HG03060 (cell line): ENCODE measurements around the gene AKNAD1.
"Not testable (repeated sequence)": the region's sequence is repeated elsewhere in the genome, so short reads cannot be mapped to it uniquely, and the experiment has no call there.

Source experiments
- ATAC-seq: cut with Tn5 transposase; IDR thresholded peaks from one replicate; pipeline ENCODE4 v1.9.1; 2021; ENCODE audit warnings: low read depth, moderate number of reproducible peaks; ENCODE audit not compliant: unreplicated experiment

AKNAD1 gene

DNA sequence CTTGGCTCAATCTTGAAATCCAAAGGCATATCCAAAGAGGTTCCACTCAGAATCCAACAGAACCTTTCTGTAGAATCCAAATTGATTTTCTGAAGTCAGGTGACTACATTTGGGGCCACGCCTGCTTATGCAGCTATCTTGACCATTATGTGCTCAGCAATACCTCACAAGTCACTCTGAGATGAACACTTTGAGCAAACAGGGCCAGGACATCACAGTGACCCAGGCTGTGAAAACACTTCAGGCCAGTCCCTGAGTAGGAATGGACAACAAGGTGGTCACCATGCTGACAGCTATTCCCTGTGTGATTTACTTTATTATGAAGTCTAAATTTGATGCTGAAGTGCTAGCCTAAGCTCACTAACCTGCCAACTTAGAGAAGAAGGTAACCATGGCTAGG lies at the start of gene AKNAD1:
Gene AKNAD1, minus strand, starts transcription at position 101 of the 400 bp plus-strand sequence. CDS start 4,430 bp downstream, outside the sequence.
- no peak for ATAC-seq

DNA sequence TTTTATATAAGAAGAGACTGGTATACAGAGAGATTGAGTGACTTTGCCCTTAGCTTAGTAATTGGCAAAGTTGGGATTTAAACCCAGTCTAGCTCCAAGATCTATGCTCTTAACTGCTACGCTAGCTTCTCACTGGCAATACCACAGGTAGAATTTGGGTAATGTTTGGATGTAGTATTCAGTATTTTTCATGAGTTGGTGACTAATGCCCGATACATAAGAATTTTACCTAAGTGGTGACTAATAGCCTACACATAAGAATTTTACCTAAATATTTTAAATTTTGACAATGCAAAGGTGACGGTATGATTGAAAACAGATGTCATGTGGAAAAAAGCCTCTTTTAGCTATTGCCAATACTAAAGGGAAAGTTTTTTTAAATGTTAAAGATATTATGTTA lies 44.2 kb upstream of the AKNAD1 start:
- ATAC-seq = no peak

DNA sequence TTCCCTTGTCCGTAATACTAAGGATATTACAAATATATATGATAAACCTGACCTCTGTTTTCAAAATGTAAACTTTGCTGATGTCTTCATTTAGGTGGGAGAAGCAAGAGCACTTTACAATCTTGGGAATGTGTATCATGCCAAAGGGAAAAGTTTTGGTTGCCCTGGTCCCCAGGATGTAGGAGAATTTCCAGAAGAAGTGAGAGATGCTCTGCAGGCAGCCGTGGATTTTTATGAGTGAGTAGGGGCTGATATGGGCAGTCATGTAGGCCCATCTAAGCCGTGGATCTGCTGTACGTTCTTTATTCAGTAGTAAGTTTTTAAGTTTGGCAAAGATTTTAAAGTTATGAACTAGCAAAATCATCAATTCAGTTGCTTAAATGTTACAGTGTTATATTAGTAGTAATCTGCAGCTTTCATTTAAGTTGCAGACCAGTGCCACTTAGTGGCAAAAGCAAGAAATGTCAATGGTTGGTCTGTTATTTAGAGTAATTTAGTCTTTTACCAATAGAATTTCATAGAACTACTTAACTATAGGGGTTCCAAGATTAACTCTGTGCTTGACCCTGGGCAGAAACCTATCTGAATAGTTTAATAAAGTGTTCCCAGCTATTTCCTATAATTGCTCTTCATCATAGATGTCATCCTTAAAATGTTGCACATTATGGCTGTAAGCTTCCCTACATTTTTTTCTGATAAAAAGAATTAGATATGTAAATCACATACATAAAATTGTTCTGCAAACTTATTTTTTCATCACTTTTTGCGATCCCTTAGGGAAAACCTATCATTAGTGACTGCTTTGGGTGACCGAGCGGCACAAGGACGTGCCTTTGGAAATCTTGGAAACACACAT lies 41.2 kb upstream of the AKNAD1 start:
- ATAC-seq = no peak

DNA sequence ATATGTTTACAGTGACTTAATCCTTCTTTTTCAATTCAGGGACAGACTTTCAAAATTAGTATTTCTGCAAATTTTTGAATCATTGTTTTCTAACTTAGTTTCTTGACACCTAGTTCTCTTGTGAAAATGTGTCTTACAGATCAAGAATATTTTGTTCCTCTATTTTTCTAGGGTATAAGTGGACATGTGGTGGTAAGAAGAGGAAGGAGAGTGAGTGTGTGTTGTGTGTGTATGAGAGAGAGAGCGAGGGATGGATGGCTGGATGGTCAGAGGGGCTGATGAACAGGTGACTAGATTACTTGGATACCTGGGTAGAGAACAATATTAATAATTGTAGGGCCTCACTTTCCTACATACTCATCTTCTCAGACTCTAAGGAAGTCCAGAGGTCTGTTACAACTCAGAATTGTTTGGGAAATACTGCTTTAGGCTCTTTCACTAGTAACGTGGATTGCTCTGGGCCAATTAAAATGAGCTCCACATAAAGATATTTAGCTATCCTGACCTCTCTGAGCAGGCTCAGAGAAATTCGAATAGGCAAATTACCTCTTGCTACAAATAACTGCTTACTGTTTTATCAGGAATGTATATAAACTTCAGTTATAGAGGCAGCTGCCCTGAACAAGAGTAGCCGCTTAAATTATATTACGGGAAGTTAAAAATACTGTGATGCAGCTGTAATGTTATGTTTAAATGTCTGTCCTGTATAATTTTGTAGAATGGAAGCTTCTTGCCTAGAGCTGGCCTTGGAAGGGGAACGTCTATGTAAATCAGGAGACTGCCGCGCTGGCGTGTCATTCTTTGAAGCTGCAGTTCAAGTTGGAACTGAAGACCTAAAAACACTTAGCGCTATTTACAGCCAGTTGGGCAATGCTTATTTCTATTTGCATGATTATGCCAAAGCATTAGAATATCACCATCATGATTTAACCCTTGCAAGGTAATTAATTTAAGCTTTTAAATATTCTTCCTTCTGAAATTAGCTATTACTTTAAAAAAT lies 39.6 kb upstream of the AKNAD1 start:
- ATAC-seq = no peak

- ATAC-seq = no peak
Observed at GRCh38 chr1:108893141-108893530, 36.2 kb upstream of the AKNAD1 start.

DNA sequence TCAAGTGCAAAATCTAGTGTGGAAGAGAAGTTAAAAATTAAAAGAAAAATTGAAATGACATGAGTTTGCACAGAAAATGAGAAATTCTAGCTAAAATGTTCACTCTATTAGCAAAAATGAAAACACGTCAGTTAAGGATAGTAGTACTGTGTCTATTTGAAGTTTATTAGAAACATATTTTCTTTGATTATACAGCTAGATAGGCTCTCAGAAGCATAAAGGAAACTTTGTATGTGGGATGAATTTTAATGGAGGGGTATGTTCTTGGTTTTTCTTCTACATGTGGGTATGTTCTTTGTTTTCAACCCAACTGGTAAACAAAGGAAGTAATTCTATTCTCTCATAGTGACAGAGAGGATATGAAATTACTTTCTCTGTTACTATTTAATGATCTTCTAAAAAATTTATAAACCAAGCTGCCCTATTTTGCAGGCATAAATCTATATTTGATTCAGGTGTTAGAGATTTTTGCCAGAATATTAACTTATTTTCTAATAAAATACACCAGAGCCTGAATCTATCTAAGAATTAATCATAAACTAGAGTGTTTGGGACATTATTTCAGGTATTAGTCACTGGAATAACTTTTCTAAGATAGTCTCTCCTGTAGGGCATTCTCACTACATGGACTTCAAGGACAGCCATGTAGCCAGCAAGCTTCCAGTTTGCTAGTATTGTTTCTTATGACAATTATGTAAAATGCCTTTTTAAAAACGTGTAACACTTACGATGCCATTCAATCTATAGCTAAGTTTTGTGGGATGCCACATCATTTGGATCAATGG lies 35.7 kb upstream of the AKNAD1 start:
- ATAC-seq = no peak

GRCh38 chr1:108889706-108890384 lies 33.0 kb upstream of the AKNAD1 start:
- ATAC-seq = no peak

DNA sequence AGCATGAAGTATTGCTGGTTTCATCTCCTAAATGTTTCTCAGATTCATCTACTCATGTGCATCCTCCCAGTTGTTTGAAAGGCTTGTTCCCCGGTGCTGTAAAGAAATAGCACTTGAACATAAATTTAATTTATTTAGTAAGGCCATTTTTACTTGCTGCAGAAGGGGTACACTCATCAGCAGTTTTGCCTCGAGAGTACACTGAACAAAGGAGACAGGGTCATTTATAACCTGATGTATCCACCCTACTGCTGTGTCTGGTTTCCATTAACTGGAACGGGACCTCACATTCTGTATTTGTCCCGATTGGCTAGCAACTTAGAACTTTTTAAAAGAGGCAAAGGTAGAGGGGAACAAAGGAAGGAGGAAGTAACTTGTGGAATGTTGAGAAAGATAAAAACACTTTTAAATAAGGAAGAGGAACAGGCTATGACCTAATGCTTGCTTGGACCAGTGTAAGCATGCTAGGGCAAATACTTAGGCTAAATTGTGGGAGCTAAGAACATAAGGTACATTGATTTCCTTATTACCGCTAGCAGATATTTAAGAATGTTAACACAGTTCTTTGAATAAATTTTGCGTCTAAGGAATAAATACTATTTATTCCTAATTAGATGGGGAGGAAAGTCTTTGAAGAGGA lies 32.2 kb upstream of the AKNAD1 start:
- ATAC-seq = not testable (repeated sequence)

GRCh38 chr1:108886292-108886691 lies 29.4 kb upstream of the AKNAD1 start:
- no peak for ATAC-seq

GRCh38 chr1:108884968-108885367 lies 28.1 kb upstream of the AKNAD1 start:
- no peak for ATAC-seq

- ATAC-seq = no peak
Observed at GRCh38 chr1:108882837-108883236, 25.9 kb upstream of the AKNAD1 start.

- ATAC-seq = no peak
Observed at GRCh38 chr1:108881369-108881768, 24.5 kb upstream of the AKNAD1 start.

GRCh38 chr1:108880850-108881249 lies 24.0 kb upstream of the AKNAD1 start:
- ATAC-seq = no peak

- ATAC-seq = no peak
Observed at GRCh38 chr1:108878678-108879077, 21.8 kb upstream of the AKNAD1 start.

DNA sequence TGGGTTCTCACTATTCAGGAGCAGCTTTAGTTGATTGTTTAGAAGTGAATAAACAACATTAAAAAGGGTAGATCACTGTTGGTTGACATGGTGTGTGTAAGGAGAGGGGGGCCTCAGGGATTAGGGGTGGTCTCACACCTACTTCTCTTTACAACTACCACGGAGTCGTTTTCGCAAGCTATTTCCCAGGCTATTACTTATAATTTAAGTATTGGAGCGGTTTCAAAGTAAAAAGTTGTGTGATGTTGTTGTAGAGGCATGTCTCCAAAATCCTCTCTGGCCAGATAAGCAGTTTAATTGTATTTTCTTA lies 21.2 kb upstream of the AKNAD1 start:
- no peak for ATAC-seq

DNA sequence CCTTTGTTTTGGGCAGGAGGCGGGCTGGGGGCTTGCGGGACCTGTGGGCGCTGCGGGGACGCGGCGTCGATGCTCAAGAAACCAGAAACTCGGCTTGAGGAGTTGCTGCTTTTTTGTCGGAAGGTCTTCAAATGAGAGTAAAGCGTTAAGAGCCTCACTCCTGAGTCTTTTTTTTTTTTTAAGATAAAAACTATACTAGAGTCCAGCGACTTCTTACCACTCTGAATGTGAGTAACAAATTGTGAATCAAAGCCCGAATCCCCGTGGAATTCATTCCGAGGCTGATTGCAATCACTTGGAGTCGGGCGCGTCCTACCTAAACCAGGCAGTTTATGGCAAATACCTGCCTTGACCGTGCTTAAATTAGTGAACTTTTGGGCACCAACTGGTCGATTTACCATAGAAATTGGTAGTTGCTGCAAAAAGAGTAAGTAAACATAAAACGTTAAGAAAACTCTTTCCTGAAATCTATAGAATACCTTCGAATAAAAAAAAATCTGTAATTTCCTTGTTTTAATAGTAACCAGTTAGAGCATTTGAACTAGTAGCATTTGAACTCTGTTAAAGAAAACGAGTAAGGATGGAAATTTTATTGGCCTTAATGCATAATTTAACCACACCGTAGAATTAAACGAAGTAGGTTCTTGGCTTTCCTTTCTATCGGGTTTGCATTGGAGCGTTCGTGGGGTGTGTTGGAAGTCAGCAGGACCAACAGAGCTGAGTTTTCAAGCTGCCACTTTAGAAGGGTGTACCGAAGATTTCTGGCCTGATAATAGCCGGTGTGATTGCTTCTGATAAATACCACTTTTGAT lies 20.7 kb upstream of the AKNAD1 start:
- ATAC-seq = no peak

- ATAC-seq = no peak
Observed at GRCh38 chr1:108871050-108871724, 14.3 kb upstream of the AKNAD1 start.

DNA sequence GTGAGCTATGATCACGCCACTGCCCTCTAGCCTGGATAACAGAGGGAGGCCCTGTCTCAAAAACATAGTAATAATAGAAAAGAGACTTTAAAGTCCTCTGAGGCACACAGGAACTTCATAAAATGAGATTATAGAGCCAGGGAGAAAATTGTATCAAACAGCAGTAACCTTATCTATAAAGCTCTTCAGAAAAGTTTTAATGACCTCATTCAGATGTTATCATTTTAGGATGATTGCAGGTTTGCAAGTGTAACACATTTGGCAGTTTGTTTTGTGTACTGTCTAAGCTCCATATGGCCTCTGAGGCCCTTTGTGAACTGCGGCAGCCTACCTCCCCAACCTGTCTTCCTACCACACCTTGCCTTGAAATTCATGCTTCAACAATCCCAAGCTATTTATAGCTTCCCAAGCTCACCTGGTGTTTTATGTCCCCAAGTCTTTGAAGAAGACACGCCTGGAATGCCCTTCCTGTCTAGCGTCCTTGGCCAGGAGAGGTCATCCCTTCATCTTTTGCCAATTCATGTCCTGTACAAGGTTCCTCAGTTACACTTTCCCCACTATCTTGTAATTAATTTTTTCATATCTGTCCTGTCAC lies 8.5 kb upstream of the AKNAD1 start:
- no peak for ATAC-seq
